ENCODE results near the gene CAMK2D.

DNA sequence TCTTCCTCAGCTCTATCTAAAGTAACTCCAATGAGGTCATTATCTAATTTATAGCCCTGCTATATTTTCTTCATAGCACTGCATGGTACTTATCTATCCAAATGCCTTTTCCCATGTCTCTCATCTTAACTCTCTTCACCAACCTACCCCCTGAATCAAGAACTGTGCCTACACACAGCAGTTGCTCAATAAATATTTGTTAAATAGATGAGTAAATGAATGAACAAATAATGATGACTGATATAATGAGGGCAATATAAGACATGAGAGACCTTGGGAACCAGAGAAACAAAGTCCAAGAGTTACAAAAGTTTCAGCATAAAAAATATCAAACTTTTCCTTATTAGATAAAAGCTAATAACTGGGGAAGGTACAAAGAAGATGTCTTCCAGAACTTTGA, 19.6 kb downstream of the CAMK2D start:
- TF ChIP-seq, protein P1, sequence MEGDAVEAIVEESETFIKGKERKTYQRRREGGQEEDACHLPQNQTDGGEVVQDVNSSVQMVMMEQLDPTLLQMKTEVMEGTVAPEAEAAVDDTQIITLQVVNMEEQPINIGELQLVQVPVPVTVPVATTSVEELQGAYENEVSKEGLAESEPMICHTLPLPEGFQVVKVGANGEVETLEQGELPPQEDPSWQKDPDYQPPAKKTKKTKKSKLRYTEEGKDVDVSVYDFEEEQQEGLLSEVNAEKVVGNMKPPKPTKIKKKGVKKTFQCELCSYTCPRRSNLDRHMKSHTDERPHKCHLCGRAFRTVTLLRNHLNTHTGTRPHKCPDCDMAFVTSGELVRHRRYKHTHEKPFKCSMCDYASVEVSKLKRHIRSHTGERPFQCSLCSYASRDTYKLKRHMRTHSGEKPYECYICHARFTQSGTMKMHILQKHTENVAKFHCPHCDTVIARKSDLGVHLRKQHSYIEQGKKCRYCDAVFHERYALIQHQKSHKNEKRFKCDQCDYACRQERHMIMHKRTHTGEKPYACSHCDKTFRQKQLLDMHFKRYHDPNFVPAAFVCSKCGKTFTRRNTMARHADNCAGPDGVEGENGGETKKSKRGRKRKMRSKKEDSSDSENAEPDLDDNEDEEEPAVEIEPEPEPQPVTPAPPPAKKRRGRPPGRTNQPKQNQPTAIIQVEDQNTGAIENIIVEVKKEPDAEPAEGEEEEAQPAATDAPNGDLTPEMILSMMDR (conservative IDR thresholded peaks at IDR 0.05; ENCODE audit: low read length) = no peak
- no peak for TF ChIP-seq EZH2phosphoT487 (IDR thresholded peaks at IDR 0.05; ENCODE audit: borderline replicate concordance, low read depth, low read length)

All from OCI-LY7 (cell line).